Fibroblast of lung (primary cell): ENCODE data around the gene SPI1.

Experiments
- EZH2 ChIP-seq: IDR thresholded peaks from 2 replicates; pipeline ENCODE4 v1.5.1; 2012; ENCODE audit warnings: low read length, control low read depth, mild to moderate bottlenecking; ENCODE audit errors: missing control alignments
- TF ChIP-seq, protein P1 (sequence below), 2 donors: IDR thresholded peaks in 1 of 2; conservative IDR thresholded peaks in 1 of 2; 1 replicate in 1 of 2; 2 replicates in 1 of 2; pipeline ENCODE4 v1.5.1; 2011 to 2012; ENCODE audit warnings: low read length in 2 of 2, control low read depth in 1 of 2, inconsistent platforms in 1 of 2, low read depth in 1 of 2, mild to moderate bottlenecking in 1 of 2

DNA sequence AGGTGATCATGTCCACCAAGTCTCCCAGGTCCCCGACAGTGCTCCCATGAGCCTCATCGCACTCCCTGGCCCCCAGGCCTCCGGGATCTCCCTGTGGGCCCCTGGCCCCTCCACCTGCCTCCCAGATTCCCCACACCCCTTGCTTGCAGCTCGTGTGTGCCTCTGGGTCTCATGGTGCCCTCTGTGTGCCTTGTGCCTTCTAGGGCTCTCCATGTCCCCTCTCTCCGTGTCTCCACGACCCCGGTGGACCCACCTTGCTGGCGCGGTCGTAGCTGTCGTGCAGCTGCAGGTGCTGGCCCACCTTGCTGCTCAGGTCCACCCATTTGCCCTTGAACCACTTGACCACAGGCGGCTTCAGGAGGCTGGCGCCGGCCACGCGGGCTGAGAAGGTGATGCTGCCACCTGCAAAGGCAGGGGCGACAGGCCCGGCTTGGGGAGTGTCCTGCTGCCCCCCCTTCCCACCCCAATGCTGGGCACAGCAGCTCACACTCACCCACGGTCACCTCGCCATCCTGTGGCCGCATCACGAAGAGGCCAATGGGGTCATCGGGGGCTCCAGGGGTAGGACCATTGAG, 28.7 kb downstream of the SPI1 start:
- TF ChIP-seq, protein P1, sequence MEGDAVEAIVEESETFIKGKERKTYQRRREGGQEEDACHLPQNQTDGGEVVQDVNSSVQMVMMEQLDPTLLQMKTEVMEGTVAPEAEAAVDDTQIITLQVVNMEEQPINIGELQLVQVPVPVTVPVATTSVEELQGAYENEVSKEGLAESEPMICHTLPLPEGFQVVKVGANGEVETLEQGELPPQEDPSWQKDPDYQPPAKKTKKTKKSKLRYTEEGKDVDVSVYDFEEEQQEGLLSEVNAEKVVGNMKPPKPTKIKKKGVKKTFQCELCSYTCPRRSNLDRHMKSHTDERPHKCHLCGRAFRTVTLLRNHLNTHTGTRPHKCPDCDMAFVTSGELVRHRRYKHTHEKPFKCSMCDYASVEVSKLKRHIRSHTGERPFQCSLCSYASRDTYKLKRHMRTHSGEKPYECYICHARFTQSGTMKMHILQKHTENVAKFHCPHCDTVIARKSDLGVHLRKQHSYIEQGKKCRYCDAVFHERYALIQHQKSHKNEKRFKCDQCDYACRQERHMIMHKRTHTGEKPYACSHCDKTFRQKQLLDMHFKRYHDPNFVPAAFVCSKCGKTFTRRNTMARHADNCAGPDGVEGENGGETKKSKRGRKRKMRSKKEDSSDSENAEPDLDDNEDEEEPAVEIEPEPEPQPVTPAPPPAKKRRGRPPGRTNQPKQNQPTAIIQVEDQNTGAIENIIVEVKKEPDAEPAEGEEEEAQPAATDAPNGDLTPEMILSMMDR (conservative IDR thresholded peaks at IDR 0.05 in 1 of 2, IDR thresholded peaks at IDR 0.05 in 1 of 2; ENCODE audit: low read depth in 1 of 2, low read length in 2 of 2): no peak
- no peak for TF ChIP-seq EZH2
